IPS-NIHi11 (cell line): ENCODE data around the gene GRK6.

ENCODE experiments used
- DNase-seq: peaks from one replicate; pipeline ENCODE4 v3.0.0; 2012; ENCODE audit warnings: mixed read lengths, low spot score

The GRK6 gene

DNA sequence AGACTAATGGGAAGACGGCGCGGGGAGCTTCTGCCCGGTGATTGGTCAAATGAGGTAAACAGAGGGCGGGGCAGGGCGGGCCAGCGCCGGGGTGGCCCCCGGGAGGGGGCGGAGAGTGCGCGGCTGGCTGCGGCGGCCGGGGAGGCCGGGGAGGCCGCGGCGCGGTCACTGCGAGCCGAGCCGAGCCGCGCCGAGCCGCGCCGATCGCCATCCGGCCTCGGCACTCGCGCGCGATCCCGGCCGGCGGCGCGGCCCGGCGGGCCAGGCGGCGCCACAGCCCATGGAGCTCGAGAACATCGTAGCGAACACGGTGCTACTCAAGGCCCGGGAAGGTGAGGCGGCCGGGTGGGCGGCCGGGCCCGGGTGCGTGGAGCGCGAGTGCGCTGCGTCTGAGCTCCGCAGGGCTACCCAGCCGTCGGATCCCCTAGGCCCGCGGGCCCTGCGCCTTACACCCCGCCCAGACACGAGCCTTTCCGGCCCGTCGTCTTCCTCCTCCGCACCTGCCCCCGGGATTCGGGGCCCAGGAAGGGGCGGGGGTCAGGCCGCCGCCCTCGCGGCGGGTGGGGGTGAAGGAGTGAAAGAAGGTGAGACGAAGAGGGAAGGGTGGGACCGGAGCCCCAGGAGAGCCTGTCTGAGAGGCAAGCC, at the start of gene GRK6:
TSS of gene GRK6 (plus strand) at position 111 of the 645 bp plus-strand sequence. CDS start at position 281, 170 bp downstream.
- peak; percentile 100 for DNase-seq

DNA sequence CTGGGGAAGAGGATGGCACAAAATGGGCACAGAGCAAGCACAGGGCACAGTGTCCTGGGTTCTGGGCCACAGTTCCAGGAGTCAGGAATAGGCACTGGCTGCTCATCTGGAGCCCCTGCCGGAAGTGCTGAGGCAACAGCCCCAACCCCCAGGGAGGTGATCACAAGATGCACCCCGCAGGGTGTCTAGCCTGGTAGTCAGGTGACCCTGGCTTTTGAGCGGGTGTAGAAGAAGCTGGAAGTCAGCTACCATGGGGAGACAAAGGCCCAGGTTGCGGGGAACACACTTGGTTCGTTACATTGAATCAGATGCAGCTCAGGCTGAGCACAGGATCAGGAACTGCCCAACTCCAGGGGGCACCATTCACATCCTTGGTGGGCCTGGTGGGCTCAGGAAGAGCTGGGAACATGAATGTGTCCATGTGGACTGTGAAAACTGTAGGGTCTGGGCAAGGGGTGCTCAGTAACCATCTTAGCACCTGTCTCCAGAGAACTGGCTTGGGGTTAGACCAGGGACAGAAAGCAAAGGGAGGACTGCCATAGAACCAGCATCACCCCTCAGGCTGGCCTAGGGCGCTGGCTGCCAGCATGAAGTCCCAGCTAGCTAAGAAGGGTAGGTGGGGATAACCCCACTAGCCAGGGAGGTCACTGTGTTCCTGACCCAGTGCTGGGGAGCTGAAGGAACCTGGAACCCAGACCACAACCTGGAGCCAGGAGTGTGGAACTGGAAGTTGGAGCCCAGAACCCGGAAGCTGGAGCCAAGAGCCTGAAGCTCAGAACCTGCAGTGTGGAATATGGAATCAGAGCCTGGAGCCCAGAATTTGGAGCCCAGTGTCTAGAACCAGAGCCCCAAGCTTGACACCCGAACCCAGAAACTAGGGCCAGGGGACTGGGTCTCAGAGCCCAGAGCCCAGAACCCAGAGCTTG, 48.4 kb upstream of the GRK6 start:
- DNase-seq, result no peak

DNA sequence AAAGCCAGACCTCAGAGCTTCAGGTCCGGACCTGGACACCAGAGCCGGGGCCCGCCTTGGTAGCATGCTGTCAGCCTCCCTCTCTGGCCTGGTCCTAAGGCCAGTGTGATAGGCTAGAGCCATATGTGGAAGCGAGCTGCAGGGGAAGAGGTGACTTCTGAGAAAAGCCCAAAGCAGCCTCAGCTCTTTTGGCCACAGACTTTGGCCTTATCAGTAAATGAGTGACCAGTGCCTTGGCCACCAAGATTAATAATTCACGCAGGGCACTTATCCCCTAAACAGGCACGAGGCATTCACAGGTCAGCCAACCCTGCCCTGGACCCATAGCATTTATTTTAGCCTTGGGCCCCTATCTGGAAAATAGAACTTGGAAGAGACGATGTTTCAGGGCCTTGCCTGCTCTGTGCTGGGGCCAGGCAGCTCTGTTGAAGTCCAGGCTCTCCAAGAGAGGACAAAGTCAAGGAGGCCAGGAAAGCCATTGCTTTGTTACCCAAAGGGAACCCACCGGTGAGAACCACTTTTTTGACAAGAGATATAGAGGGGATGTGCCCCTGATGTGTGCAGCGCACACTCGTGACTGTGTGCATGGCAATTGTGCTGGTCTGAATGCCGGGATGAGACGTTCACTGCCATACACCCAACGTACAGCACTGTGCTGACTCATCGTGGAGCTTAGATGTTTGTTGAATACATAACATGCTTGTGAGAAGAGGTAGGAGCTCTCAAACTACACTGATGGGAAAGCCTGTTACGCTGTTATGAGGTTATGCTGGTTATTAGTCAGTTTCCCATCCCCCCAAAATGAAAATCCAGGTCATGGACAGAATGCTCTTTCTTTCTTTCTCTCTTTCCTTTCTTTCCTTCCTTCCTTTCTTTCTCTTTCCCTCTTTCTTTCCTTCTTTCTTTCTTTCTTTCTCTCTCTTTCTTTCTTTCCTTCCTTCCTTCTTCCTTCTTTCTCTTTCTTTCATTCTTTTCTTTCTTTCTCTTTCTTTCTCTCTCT, 47.3 kb upstream of the GRK6 start:
- DNase-seq, result no peak

- no peak for DNase-seq
These were observed 45.7 kb upstream of the GRK6 start for GRCh38 chr5:177380805-177381126.

DNA sequence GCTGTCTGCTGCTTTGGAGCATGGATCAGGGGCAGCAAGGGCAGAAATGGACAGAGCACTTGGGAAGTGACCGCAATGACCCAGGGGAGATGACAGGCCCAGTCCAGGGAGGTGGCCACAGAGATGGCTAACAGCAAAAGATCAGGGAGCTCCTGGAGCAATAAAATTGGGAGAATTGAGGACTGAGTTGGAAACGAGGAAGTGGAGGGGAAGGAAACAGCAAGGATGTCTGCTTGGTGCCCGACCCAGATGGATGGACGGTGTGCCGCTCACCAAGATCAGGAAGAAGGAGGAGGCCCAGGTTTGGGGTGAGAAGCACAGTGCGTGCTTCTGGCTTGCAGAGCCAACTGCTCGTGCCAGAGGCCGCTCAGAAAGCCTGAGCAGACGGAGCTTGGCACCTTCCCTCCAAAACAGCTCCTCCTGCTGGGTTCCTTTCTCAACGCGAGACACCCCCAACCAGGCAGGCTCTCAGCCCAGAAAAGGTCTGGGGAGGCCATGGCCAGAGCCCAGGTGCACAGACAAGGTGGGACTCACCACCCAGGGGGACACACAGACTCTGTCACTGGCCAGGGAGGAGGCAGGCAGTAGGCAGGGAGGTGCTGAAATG, 44.0 kb upstream of the GRK6 start:
- DNase-seq, result peak; percentile 56

GRCh38 chr5:177383181-177383580, 43.3 kb upstream of the GRK6 start:
- no peak for DNase-seq

GRCh38 chr5:177384134-177384533, 42.3 kb upstream of the GRK6 start, which contains the start of gene SLC34A1:
TSS of gene SLC34A1 (plus strand) at chr5:177384434. CDS start at chr5:177385742, 1,308 bp downstream.
- DNase-seq, result no peak

DNA sequence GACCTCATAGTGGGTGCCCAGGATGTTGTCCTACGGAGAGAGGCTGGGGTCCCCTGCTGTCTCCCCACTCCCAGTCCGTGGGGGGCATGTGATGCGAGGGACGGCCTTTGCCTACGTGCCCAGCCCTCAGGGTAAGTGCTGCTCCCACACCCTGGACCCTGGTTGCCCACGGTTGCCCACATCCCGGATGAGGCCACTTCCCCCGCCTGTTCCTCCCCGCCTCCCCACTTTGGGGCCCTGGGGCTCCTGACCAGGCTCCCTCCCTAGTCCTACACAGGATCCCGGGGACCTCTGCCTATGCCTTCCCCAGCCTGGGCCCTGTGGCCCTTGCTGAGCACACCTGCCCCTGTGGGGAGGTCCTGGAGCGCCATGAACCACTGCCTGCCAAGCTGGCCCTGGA, 40.8 kb upstream of the GRK6 start:
- no peak for DNase-seq

DNA sequence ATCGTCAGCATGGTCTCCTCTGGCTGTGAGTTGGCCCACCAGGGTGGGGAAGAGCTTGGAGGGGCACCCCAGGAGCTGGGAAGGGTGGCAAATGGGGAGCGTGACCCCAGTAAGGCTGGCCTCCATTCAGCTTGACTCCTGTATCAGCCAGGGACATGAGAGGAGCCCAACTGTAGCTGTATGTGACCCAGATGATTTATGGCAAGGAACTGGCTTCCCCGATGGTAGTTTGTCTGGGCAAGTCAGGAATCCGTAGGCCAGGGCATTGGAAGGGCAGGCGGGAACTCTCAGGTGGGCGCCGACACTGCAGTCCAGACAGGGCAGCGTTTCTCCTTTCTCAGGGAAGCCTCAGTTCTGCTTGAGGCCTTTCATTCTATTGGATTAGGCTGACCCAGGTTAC, 39.9 kb upstream of the GRK6 start:
- DNase-seq, result no peak

DNA sequence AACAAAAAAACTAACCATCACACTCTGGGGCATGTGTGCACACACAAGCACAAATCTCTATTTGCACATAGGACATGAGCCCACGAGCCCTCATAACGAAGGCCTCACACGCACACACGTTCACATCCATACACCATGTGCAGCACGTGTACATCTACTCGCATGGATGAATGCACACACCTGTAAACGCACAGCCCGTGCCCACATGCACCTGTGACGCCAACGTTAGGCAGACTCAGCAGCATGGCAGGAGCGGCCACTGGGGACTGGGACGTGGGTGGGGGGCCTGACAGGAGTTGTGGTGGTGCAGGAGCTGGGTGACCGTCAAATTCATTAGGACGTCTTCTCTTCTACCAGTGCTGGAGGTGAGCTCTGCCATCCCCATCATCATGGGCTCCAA, 39.1 kb upstream of the GRK6 start:
- no peak for DNase-seq

- DNase-seq, result no peak
These were observed 37.9 kb upstream of the GRK6 start for GRCh38 chr5:177388521-177389052.

DNA sequence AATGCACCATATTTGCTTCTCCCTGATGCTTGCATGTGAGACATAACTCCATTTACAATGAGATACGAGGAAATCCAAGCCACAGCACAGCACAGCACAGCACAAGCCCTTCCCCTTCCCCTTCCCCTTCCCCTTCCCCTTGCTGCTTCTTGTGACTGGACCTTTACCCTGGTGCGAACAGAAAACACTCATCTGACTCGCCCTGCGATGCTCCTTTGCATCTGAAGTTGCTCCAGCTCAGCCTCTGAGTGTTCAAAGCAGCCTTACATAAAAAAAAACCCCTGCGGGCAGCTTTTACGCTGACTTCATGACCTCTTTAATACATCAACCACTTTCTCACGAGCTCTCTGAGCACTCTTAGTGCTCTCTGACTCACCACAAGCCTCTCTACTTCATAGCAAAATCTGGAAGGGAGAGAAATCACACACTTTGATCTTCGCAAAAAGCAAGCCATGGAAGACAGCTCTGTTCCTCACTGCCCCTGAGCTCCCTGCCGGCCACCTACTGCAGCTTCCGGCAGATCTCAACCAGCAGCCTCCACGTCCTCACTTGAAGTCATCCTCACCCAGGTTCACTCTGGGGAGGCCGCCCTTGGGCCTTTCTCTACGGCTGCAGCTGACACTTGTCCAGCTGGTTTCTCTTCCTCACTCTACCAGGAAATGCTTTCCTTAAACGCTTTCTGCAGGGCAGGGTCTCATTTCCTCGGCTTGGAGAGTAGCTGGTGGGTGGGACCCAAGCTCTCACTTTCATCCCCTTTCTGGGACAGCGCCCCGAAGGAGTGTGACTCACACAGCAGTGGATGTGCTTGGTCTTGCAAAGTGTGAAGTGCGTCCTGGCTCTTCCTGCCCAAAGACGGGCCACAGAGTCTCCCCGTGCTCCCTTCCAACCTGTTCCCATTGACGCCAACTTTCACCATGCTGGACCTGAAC, 37.0 kb upstream of the GRK6 start:
- DNase-seq, result no peak

- peak; percentile 96 for DNase-seq
These were observed 35.8 kb upstream of the GRK6 start for GRCh38 chr5:177390363-177391300.

DNA sequence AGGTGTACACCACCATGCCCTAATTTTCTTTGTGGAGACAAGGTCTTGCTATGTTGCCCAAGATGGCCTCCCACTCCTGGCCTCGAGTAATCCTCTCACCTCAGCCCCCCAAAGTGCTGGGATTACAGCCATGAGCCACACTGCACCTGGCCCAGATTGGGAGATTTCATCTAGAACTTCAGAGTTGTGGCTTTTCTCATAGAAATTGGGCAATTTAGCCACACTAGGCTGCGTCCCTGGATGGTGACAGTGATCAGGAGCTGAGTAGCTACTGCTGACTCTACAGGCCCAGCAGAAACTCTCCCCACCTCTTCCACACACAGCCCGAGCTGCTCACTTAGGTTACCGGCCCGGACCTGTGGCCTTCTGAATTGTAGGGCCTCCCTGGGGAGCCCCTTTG, 33.7 kb upstream of the GRK6 start:
- no peak for DNase-seq

- DNase-seq, result no peak
These were observed 33.2 kb upstream of the GRK6 start for GRCh38 chr5:177393206-177393765.

DNA sequence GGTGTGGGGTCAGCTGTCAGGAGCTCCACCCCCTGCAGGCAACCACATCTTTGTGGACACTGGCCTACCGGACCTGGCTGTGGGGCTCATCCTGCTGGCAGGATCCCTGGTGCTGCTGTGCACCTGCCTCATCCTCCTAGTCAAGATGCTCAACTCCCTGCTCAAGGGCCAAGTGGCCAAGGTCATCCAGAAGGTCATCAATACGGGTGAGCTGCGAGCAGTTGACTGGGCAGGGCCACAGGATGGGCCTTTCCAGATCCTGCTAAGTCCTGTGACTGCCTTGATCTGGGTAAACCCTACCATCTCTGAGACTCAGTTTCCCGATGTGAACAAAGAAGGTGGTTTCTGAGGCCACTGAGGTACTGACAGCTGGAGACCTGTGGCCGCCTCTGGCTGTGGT, 32.5 kb upstream of the GRK6 start:
- DNase-seq, result no peak

DNA sequence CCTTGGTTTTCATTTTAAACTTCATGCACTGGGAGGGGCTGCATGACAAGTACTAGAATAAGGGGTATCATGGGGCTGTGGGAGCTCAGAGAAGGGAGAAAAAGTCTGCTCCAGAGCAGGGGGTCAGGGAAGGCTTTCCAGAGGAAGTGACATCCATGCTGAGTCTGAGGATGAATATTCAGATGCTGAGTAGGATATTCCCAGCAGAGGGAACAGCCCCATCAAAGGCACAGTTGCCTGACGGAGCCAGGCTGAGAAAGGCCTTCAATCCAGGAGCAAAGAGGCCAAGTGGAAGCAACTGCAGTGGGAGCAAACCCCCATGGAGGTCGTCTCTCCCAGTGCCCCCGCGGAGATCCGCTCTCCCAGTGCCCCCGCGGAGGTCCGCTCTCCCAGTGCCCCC, 30.4 kb upstream of the GRK6 start:
- DNase-seq, result no peak

- DNase-seq, result no peak
These were observed 29.7 kb upstream of the GRK6 start for GRCh38 chr5:177396807-177397206.

DNA sequence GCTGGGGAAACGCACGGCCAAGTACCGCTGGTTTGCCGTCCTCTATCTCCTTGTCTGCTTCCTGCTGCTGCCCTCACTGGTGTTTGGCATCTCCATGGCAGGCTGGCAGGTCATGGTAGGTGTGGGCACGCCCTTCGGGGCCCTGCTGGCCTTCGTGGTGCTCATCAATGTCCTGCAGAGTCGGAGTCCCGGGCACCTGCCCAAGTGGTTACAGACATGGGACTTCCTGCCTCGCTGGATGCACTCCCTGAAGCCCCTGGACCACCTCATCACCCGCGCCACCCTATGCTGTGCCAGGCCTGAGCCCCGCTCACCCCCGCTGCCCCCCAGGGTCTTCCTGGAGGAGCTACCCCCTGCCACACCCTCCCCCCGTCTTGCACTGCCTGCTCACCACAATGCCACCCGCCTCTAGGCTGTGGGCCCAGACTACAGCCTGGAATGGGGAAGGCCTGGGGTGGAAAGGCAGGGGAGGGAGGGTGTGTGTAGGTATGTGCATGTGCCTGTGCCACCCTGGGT, 28.5 kb upstream of the GRK6 start:
- DNase-seq, result no peak
